ENCODE data around the gene GRAMD1A.
A peak's percentile ranks its signal among the peaks of the same experiment; 100 is the strongest.

Gene GRAMD1A

GRCh38 chr19:35040826-35041547 is 40.9 kb downstream of the GRAMD1A start:
- Histone ChIP-seq H3K27me3 (ENCODE audit: control insufficient read depth, insufficient read depth, low read length) (no peaks in the 10 kb centered on the region), H3K9ac (ENCODE audit: low read length) (peak overlapping the region; percentile 50), H3K9me3 (ENCODE audit: control insufficient read depth, insufficient read depth, low read depth, low read length) (no peaks in the 10 kb centered on the region), H3K27ac (ENCODE audit: low read depth, low read length) (peak overlapping the region; percentile 65; the same call in 1 of the 2 replicates), H3K4me1 (ENCODE audit: control insufficient read depth, insufficient read depth, low read length) (peaks cover 37% of the 10 kb centered on the region), H3K4me3 (ENCODE audit: low read depth, low read length) (peak overlapping the region; percentile 62), H3K36me3 (ENCODE audit: control insufficient read depth, insufficient read depth, low read length) (no peaks in the 10 kb centered on the region)

- peak within 1 kb of the TSS; percentile 50 for H3K9ac ChIP-seq (ENCODE audit: low read length)
- H3K36me3 ChIP-seq (ENCODE audit: control insufficient read depth, insufficient read depth, low read length), result no peaks in the 10 kb centered on the region
- no peaks in the 10 kb centered on the region for H3K9me3 ChIP-seq (ENCODE audit: control insufficient read depth, insufficient read depth, low read depth, low read length)
- H3K27me3 ChIP-seq (ENCODE audit: control insufficient read depth, insufficient read depth, low read length), result no peaks in the 10 kb centered on the region
- H3K27ac ChIP-seq (ENCODE audit: low read depth, low read length), result peak within 1 kb of the TSS; percentile 65; the same call in 1 of the 2 replicates
- H3K4me3 ChIP-seq (ENCODE audit: low read depth, low read length), result peak within 1 kb of the TSS; percentile 62
- peaks cover 37% of the 10 kb centered on the region for H3K4me1 ChIP-seq (ENCODE audit: control insufficient read depth, insufficient read depth, low read length)
Measured at GRCh38 chr19:35041548-35042055, 41.5 kb downstream of the GRAMD1A start, which contains the start of gene HPN. TSS of gene HPN (plus strand) at chr19:35041721. CDS start at chr19:35042507, 786 bp downstream.

GRCh38 chr19:35042056-35042730 is 42.1 kb downstream of the GRAMD1A start:
- Histone ChIP-seq H3K4me1 (ENCODE audit: control insufficient read depth, insufficient read depth, low read length) (peaks cover 37% of the 10 kb centered on the region), H3K9me3 (ENCODE audit: control insufficient read depth, insufficient read depth, low read depth, low read length) (no peaks in the 10 kb centered on the region), H3K4me3 (ENCODE audit: low read depth, low read length) (peak overlapping the region; percentile 58), H3K27ac (ENCODE audit: low read depth, low read length) (0 out of 2 replicates have a peak overlapping the region, but pooled peaks have one; percentile 33), H3K27me3 (ENCODE audit: control insufficient read depth, insufficient read depth, low read length) (no peaks in the 10 kb centered on the region), H3K36me3 (ENCODE audit: control insufficient read depth, insufficient read depth, low read length) (no peaks in the 10 kb centered on the region), H3K9ac (ENCODE audit: low read length) (peak overlapping the region; percentile 12)

GRCh38 chr19:35042954-35043604 is 43.0 kb downstream of the GRAMD1A start:
- H3K27me3 ChIP-seq (ENCODE audit: control insufficient read depth, insufficient read depth, low read length), result no peaks in the 10 kb centered on the region
- H3K4me1 ChIP-seq (ENCODE audit: control insufficient read depth, insufficient read depth, low read length), result peaks cover 37% of the 10 kb centered on the region
- H3K9me3 ChIP-seq (ENCODE audit: control insufficient read depth, insufficient read depth, low read depth, low read length), result no peaks in the 10 kb centered on the region
- no peak overlapping the region for H3K27ac ChIP-seq (ENCODE audit: low read depth, low read length)
- H3K9ac ChIP-seq (ENCODE audit: low read length), result no peak overlapping the region
- H3K36me3 ChIP-seq (ENCODE audit: control insufficient read depth, insufficient read depth, low read length), result no peaks in the 10 kb centered on the region
- H3K4me3 ChIP-seq (ENCODE audit: low read depth, low read length), result no peak overlapping the region

GRCh38 chr19:35043906-35044305 is 43.8 kb downstream of the GRAMD1A start:
- no peak overlapping the region for H3K9ac ChIP-seq (ENCODE audit: low read length)
- no peaks in the 10 kb centered on the region for H3K9me3 ChIP-seq (ENCODE audit: control insufficient read depth, insufficient read depth, low read depth, low read length)
- peaks cover 37% of the 10 kb centered on the region for H3K4me1 ChIP-seq (ENCODE audit: control insufficient read depth, insufficient read depth, low read length)
- no peak overlapping the region for H3K4me3 ChIP-seq (ENCODE audit: low read depth, low read length)
- no peaks in the 10 kb centered on the region for H3K27me3 ChIP-seq (ENCODE audit: control insufficient read depth, insufficient read depth, low read length)
- no peaks in the 10 kb centered on the region for H3K36me3 ChIP-seq (ENCODE audit: control insufficient read depth, insufficient read depth, low read length)
- H3K27ac ChIP-seq (ENCODE audit: low read depth, low read length), result no peak overlapping the region

- Histone ChIP-seq H3K27me3 (ENCODE audit: control insufficient read depth, insufficient read depth, low read length) (no peaks in the 10 kb centered on the region), H3K9me3 (ENCODE audit: control insufficient read depth, insufficient read depth, low read depth, low read length) (no peaks in the 10 kb centered on the region), H3K36me3 (ENCODE audit: control insufficient read depth, insufficient read depth, low read length) (no peaks in the 10 kb centered on the region), H3K4me1 (ENCODE audit: control insufficient read depth, insufficient read depth, low read length) (peaks cover 37% of the 10 kb centered on the region), H3K4me3 (ENCODE audit: low read depth, low read length) (no peak overlapping the region), H3K27ac (ENCODE audit: low read depth, low read length) (no peak overlapping the region), H3K9ac (ENCODE audit: low read length) (no peak overlapping the region)
Measured at GRCh38 chr19:35044317-35045117, 44.4 kb downstream of the GRAMD1A start.

- Histone ChIP-seq H3K4me1 (ENCODE audit: control insufficient read depth, insufficient read depth, low read length) (peaks cover 29% of the 10 kb centered on the region), H3K9ac (ENCODE audit: low read length) (no peak overlapping the region)
Measured at GRCh38 chr19:35045667-35046300, 45.7 kb downstream of the GRAMD1A start.

GRCh38 chr19:35046461-35046860 is 46.3 kb downstream of the GRAMD1A start:
- Histone ChIP-seq H3K36me3 (ENCODE audit: control insufficient read depth, insufficient read depth, low read length) (no peaks in the 10 kb centered on the region), H3K4me3 (ENCODE audit: low read depth, low read length) (no peak overlapping the region), H3K9ac (ENCODE audit: low read length) (no peak overlapping the region), H3K27me3 (ENCODE audit: control insufficient read depth, insufficient read depth, low read length) (no peaks in the 10 kb centered on the region), H3K4me1 (ENCODE audit: control insufficient read depth, insufficient read depth, low read length) (peaks cover 26% of the 10 kb centered on the region), H3K9me3 (ENCODE audit: control insufficient read depth, insufficient read depth, low read depth, low read length) (no peaks in the 10 kb centered on the region), H3K27ac (ENCODE audit: low read depth, low read length) (no peak overlapping the region)

More at GRCh38 chr19:35045667-35046300, 45.7 kb downstream of the GRAMD1A start:
- no peak overlapping the region for H3K4me3 ChIP-seq (ENCODE audit: low read depth, low read length)
- H3K27ac ChIP-seq (ENCODE audit: low read depth, low read length), result no peak overlapping the region
- no peaks in the 10 kb centered on the region for H3K27me3 ChIP-seq (ENCODE audit: control insufficient read depth, insufficient read depth, low read length)
- H3K36me3 ChIP-seq (ENCODE audit: control insufficient read depth, insufficient read depth, low read length), result no peaks in the 10 kb centered on the region
- no peaks in the 10 kb centered on the region for H3K9me3 ChIP-seq (ENCODE audit: control insufficient read depth, insufficient read depth, low read depth, low read length)

GRCh38 chr19:35048911-35049411 is 48.8 kb downstream of the GRAMD1A start:
- H3K27me3 ChIP-seq (ENCODE audit: control insufficient read depth, insufficient read depth, low read length), result no peaks in the 10 kb centered on the region

GRCh38 chr19:35049456-35049855 is 49.3 kb downstream of the GRAMD1A start:
- no peak overlapping the region for H3K9ac ChIP-seq (ENCODE audit: low read length)
- no peak overlapping the region for H3K4me3 ChIP-seq (ENCODE audit: low read depth, low read length)
- H3K36me3 ChIP-seq (ENCODE audit: control insufficient read depth, insufficient read depth, low read length), result no peaks in the 10 kb centered on the region
- peaks cover 8% of the 10 kb centered on the region; the same call in 1 of the 2 replicates for H3K4me1 ChIP-seq (ENCODE audit: control insufficient read depth, insufficient read depth, low read length)
- no peak overlapping the region for H3K27ac ChIP-seq (ENCODE audit: low read depth, low read length)
- H3K27me3 ChIP-seq (ENCODE audit: control insufficient read depth, insufficient read depth, low read length), result no peaks in the 10 kb centered on the region
- no peaks in the 10 kb centered on the region for H3K9me3 ChIP-seq (ENCODE audit: control insufficient read depth, insufficient read depth, low read depth, low read length)

More at GRCh38 chr19:35048911-35049411, 48.8 kb downstream of the GRAMD1A start:
- Histone ChIP-seq H3K4me3 (ENCODE audit: low read depth, low read length) (no peak overlapping the region), H3K9ac (ENCODE audit: low read length) (no peak overlapping the region), H3K36me3 (ENCODE audit: control insufficient read depth, insufficient read depth, low read length) (no peaks in the 10 kb centered on the region), H3K4me1 (ENCODE audit: control insufficient read depth, insufficient read depth, low read length) (peaks cover 12% of the 10 kb centered on the region), H3K27ac (ENCODE audit: low read depth, low read length) (no peak overlapping the region), H3K9me3 (ENCODE audit: control insufficient read depth, insufficient read depth, low read depth, low read length) (no peaks in the 10 kb centered on the region)

All from HUES6 (cell line).